SK-N-SH treated with all-trans-retinoic acid at 6 μM for 48 hours (cell line): Measurements from ENCODE around the gene RALGPS1.

Experiments used
- SNAI2 ChIP-seq: fragments of 250-450 bp; sonication (Bioruptor Pico); IDR thresholded peaks from 2 replicates; pipeline ENCODE4 v1.5.0; 2020; ENCODE audit warnings: mild to moderate bottlenecking, moderate library complexity
- TCF4 ChIP-seq: fragments of 250-450 bp; sonication (Bioruptor Pico); IDR thresholded peaks from 2 replicates; pipeline ENCODE4 v1.8.0; 2021; ENCODE audit warnings: mild to moderate bottlenecking, moderate library complexity, borderline replicate concordance
- TOX ChIP-seq: fragments of 250-450 bp; sonication (Bioruptor Pico); IDR thresholded peaks from 2 replicates; pipeline ENCODE4 v1.8.0; 2021; ENCODE audit warnings: mild to moderate bottlenecking, moderate library complexity, borderline replicate concordance
- ZFP3 ChIP-seq: fragments of 250-450 bp; sonication (Bioruptor Pico); IDR thresholded peaks from 2 replicates; pipeline ENCODE4 v1.5.0; 2020; ENCODE audit warnings: mild to moderate bottlenecking, moderate library complexity
- ZNF565 ChIP-seq: fragments of 450-650 bp; formaldehyde crosslinking; conservative IDR thresholded peaks from 2 replicates; pipeline ENCODE4 v1.5.0; 2020; ENCODE audit warnings: low read depth, mild to moderate bottlenecking, moderate library complexity
- ZNF8 ChIP-seq: fragments of 450-650 bp; formaldehyde crosslinking; IDR thresholded peaks from 2 replicates; pipeline ENCODE4 v1.5.0; 2020; ENCODE audit warnings: mild to moderate bottlenecking, moderate library complexity
- TF ChIP-seq, protein P1 (sequence below): fragments of 250-450 bp; sonication (Bioruptor Pico); IDR thresholded peaks from 2 replicates; pipeline ENCODE4 v1.5.1; 2021; ENCODE audit warnings: mild to moderate bottlenecking, moderate library complexity
- TF ChIP-seq, protein P2 (sequence below): fragments of 250-450 bp; sonication (Bioruptor Pico); IDR thresholded peaks from 2 replicates; pipeline ENCODE4 v1.8.0; 2021; ENCODE audit warnings: low read depth, mild to moderate bottlenecking, moderate library complexity, borderline replicate concordance
- TF ChIP-seq, protein P3 (sequence below): fragments of 250-450 bp; sonication (Bioruptor Pico); IDR thresholded peaks from 2 replicates; pipeline ENCODE4 v1.8.0; 2020; ENCODE audit warnings: mild to moderate bottlenecking, moderate library complexity, borderline replicate concordance

DNA sequence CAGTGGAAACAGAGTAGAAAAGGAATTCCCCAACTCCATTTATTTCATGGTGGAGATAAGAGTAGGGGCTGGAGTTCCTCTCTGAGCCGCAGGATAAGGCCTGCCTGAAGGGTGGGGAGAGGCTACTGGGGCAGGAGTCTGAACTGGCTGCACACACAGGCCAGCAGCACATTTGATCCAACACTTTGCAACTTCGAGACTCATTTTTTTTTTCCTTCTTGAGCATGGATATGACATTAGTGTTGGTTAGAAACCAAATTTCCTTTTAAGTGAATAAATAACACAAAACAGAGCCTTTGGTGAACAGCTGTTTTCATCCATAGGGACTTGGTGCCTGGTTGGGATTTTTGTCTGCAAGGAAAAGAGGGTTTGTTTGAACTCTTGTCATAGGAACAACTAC, 76.6 kb downstream of the RALGPS1 start:
- TF ChIP-seq, protein P1, sequence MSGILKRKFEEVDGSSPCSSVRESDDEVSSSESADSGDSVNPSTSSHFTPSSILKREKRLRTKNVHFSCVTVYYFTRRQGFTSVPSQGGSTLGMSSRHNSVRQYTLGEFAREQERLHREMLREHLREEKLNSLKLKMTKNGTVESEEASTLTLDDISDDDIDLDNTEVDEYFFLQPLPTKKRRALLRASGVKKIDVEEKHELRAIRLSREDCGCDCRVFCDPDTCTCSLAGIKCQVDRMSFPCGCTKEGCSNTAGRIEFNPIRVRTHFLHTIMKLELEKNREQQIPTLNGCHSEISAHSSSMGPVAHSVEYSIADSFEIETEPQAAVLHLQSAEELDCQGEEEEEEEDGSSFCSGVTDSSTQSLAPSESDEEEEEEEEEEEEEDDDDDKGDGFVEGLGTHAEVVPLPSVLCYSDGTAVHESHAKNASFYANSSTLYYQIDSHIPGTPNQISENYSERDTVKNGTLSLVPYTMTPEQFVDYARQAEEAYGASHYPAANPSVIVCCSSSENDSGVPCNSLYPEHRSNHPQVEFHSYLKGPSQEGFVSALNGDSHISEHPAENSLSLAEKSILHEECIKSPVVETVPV (CRISPR knock-in tag), result no peak
- TF ChIP-seq ZNF8 (CRISPR knock-in tag) (no peak), ZFP3 (CRISPR knock-in tag) (no peak), TCF4 (CRISPR knock-in tag) (no peak), SNAI2 (CRISPR knock-in tag) (no peak), ZNF565 (no peak), TOX (CRISPR knock-in tag) (no peak)
- TF ChIP-seq, protein P2, sequence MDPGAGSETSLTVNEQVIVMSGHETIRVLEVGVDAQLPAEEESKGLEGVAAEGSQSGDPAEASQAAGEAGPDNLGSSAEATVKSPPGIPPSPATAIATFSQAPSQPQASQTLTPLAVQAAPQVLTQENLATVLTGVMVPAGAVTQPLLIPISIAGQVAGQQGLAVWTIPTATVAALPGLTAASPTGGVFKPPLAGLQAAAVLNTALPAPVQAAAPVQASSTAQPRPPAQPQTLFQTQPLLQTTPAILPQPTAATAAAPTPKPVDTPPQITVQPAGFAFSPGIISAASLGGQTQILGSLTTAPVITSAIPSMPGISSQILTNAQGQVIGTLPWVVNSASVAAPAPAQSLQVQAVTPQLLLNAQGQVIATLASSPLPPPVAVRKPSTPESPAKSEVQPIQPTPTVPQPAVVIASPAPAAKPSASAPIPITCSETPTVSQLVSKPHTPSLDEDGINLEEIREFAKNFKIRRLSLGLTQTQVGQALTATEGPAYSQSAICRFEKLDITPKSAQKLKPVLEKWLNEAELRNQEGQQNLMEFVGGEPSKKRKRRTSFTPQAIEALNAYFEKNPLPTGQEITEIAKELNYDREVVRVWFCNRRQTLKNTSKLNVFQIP (CRISPR knock-in tag), result no peak
- TF ChIP-seq, protein P3, sequence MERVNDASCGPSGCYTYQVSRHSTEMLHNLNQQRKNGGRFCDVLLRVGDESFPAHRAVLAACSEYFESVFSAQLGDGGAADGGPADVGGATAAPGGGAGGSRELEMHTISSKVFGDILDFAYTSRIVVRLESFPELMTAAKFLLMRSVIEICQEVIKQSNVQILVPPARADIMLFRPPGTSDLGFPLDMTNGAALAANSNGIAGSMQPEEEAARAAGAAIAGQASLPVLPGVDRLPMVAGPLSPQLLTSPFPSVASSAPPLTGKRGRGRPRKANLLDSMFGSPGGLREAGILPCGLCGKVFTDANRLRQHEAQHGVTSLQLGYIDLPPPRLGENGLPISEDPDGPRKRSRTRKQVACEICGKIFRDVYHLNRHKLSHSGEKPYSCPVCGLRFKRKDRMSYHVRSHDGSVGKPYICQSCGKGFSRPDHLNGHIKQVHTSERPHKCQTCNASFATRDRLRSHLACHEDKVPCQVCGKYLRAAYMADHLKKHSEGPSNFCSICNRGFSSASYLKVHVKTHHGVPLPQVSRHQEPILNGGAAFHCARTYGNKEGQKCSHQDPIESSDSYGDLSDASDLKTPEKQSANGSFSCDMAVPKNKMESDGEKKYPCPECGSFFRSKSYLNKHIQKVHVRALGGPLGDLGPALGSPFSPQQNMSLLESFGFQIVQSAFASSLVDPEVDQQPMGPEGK (CRISPR knock-in tag), result no peak
